Hepatocyte (in vitro differentiated cells): ENCODE data around the gene NPAS2. TPM values are rescaled to one million over a fixed set of nuclear protein-coding genes. Genes with fewer than 3 reads are reported as not detected.

Experiments used
- DNase-seq: peaks from one replicate; pipeline ENCODE4 v3.0.0-alpha.2; 2016; ENCODE audit warnings: low spot score
- H2AFZ ChIP-seq: fragments of 200-600 bp; sonication (generic); 2 replicates; pipeline ENCODE4 v1.6.0; 2016; ENCODE audit warnings: antibody characterized with exemption, mild to moderate bottlenecking
- H3K27ac ChIP-seq: fragments of 200-600 bp; sonication (generic); 2 replicates; pipeline ENCODE4 v1.5.1; 2016; ENCODE audit warnings: mild to moderate bottlenecking
- H3K27me3 ChIP-seq: fragments of 200-600 bp; sonication (generic); 2 replicates; pipeline ENCODE4 v1.6.1; 2016
- H3K36me3 ChIP-seq: fragments of 200-600 bp; sonication (generic); replicated peaks from 2 replicates; pipeline ENCODE4 v1.5.1; 2016; ENCODE audit warnings: low read depth; ENCODE audit not compliant: insufficient read depth
- H3K4me1 ChIP-seq: fragments of 200-600 bp; sonication (generic); 2 replicates; pipeline ENCODE4 v1.5.1; 2016; ENCODE audit warnings: mild to moderate bottlenecking, moderate library complexity; ENCODE audit not compliant: insufficient read depth
- H3K4me2 ChIP-seq: fragments of 200-600 bp; sonication (generic); 2 replicates; pipeline ENCODE4 v1.6.0; 2016
- H3K4me3 ChIP-seq: fragments of 200-600 bp; sonication (generic); 2 replicates; pipeline ENCODE4 v1.5.1; 2016; ENCODE audit warnings: mild to moderate bottlenecking
- H3K79me2 ChIP-seq: fragments of 200-600 bp; sonication (generic); 2 replicates; pipeline ENCODE4 v1.6.0; 2017; ENCODE audit warnings: mild to moderate bottlenecking
- H3K9me2 ChIP-seq: fragments of 200-600 bp; sonication (generic); replicated peaks from 2 replicates; pipeline ENCODE4 v1.6.0; 2017; ENCODE audit warnings: mild to moderate bottlenecking; ENCODE audit not compliant: insufficient read depth
- H3K9me3 ChIP-seq: fragments of 200-600 bp; sonication (generic); 2 replicates; pipeline ENCODE4 v1.5.1; 2016; ENCODE audit warnings: low read depth, mild to moderate bottlenecking
- H4K20me1 ChIP-seq: fragments of 200-600 bp; sonication (generic); 2 replicates; pipeline ENCODE4 v1.6.0; 2016; ENCODE audit warnings: mild to moderate bottlenecking; ENCODE audit not compliant: insufficient read depth, poor library complexity, severe bottlenecking
- EZH2 ChIP-seq: fragments of 200-600 bp; sonication (generic); IDR thresholded peaks from 2 replicates; pipeline ENCODE4 v1.6.1; 2016; ENCODE audit warnings: antibody characterized with exemption, mild to moderate bottlenecking, borderline replicate concordance
- EZH2phosphoT487 ChIP-seq: fragments of 200-600 bp; sonication (generic); IDR thresholded peaks from one replicate; pipeline ENCODE4 v1.6.1; 2018; ENCODE audit warnings: antibody characterized with exemption, mild to moderate bottlenecking, low read depth, moderate library complexity; ENCODE audit not compliant: unreplicated experiment, severe bottlenecking
- WGBS: methylation state at CpG from one replicate; pipeline ENCODE4 v1.1.6; 2016; ENCODE audit warnings: low lambda C conversion rate; ENCODE audit errors: missing lambda C conversion rate; 5-methylcytosine and 5-hydroxymethylcytosine counted together
- polyA plus RNA-seq: library from polyadenylated mRNA; unstranded; fragments of >200 nt; fragmentation: Nextera tagmentation; extraction: Ambion mirVana; gene quantifications from 2 replicates; pipeline ENCODE4 v1.2.1, GENCODE V29; 2016
- total RNA-seq: library from RNA; depleted of rRNA; stranded (reverse); fragments of >200 nt; gene quantifications from 2 replicates; pipeline ENCODE4 v1.2.3, GENCODE V29; 2014
- TF ChIP-seq, protein P1 (sequence below): fragments of 200-600 bp; sonication (generic); IDR thresholded peaks from 2 replicates; pipeline ENCODE4 v1.5.1; 2016; ENCODE audit warnings: antibody characterized with exemption, mild to moderate bottlenecking; ENCODE audit not compliant: poor library complexity

NPAS2 gene
- total and polyA plus RNA-seq, 2 experiments from 2014 or later = 7.7 to 16.8 TPM

GRCh38 chr2:100870652-100871531 lies 51.0 kb downstream of the NPAS2 start:
- H3K4me1 ChIP-seq = peaks cover 5% of the 10 kb centered on the region
- no peak for TF ChIP-seq EZH2phosphoT487
- TF ChIP-seq, protein P1, sequence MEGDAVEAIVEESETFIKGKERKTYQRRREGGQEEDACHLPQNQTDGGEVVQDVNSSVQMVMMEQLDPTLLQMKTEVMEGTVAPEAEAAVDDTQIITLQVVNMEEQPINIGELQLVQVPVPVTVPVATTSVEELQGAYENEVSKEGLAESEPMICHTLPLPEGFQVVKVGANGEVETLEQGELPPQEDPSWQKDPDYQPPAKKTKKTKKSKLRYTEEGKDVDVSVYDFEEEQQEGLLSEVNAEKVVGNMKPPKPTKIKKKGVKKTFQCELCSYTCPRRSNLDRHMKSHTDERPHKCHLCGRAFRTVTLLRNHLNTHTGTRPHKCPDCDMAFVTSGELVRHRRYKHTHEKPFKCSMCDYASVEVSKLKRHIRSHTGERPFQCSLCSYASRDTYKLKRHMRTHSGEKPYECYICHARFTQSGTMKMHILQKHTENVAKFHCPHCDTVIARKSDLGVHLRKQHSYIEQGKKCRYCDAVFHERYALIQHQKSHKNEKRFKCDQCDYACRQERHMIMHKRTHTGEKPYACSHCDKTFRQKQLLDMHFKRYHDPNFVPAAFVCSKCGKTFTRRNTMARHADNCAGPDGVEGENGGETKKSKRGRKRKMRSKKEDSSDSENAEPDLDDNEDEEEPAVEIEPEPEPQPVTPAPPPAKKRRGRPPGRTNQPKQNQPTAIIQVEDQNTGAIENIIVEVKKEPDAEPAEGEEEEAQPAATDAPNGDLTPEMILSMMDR = no peak
- no peak for TF ChIP-seq EZH2
- H2AFZ ChIP-seq = no peak overlapping the region
- no peak overlapping the region for H3K27ac ChIP-seq
- H3K4me2 ChIP-seq = no peak overlapping the region
- H4K20me1 ChIP-seq = no peaks in the 10 kb centered on the region
- H3K27me3 ChIP-seq = no peaks in the 10 kb centered on the region
- 84% methylated on average over 6 of the region's 6 CpGs for WGBS
- H3K36me3 ChIP-seq = no peaks in the 10 kb centered on the region
- H3K4me3 ChIP-seq = no peak overlapping the region
- H3K79me2 ChIP-seq = peaks cover 12% of the 10 kb centered on the region
- no peak for DNase-seq
- H3K9me3 ChIP-seq = peaks cover 4% of the 10 kb centered on the region
- H3K9me2 ChIP-seq = no peaks in the 10 kb centered on the region

DNA sequence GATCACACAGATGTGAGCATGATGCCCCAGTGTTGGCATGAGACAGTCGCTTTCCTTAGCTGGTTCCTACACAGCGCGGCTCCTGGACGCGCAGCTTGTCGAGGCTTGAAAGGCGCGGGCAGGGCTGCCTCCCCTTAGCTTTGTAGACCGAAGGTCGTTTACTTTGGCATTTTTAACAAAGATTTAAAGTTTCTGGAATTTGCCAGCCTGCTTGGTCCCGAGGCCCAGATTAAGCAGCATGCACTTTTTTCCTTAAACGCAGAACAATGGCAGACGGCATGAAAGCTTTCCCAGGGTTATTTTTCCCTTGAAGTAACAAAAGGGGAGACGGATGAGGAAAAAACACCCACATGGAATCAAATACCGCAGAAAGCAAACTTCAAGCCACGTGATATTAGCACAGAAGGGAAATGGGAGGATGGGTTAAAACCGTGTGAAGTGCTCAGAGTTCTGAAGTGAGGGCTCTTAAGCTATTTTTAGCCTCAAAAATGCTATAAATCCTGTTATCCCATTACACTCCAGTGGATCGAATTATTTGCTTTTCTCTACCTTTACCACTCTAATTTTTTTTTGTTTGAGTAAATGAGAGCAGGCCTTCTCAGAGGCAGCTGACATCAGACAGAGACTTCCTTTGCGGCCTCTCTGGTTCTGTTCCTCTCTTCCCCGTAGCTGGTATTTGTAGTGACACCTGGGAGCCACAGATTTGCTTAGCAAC lies 55.7 kb downstream of the NPAS2 start:
- Histone ChIP-seq H3K4me1 (peaks cover 18% of the 10 kb centered on the region), H2AFZ (peak overlapping the region; percentile 38), H3K27ac (peak overlapping the region; percentile 86), H3K9me2 (no peaks in the 10 kb centered on the region), H3K27me3 (no peaks in the 10 kb centered on the region), H3K4me2 (peak overlapping the region; percentile 57), H3K4me3 (no peak overlapping the region), H3K36me3 (no peaks in the 10 kb centered on the region), H3K79me2 (peaks cover 7% of the 10 kb centered on the region), H4K20me1 (no peaks in the 10 kb centered on the region), H3K9me3 (no peaks in the 10 kb centered on the region)
- WGBS = 61% methylated on average over 20 of the region's 20 CpGs
- TF ChIP-seq EZH2phosphoT487 = no peak
- no peak for TF ChIP-seq EZH2
- TF ChIP-seq, protein P1 = no peak
- DNase-seq = peak; percentile 45

- H3K9me3 ChIP-seq = no peaks in the 10 kb centered on the region
- H4K20me1 ChIP-seq = no peaks in the 10 kb centered on the region
- WGBS = 92% methylated on average over 15 of the region's 15 CpGs
- H3K4me1 ChIP-seq = peaks cover 18% of the 10 kb centered on the region
- TF ChIP-seq EZH2phosphoT487 = no peak
- no peak for TF ChIP-seq EZH2
- TF ChIP-seq, protein P1 = no peak
- no peak for DNase-seq
- H3K27ac ChIP-seq = peak overlapping the region; percentile 86
- H3K27me3 ChIP-seq = no peaks in the 10 kb centered on the region
- no peaks in the 10 kb centered on the region for H3K36me3 ChIP-seq
- H3K4me3 ChIP-seq = no peak overlapping the region
- peaks cover 7% of the 10 kb centered on the region for H3K79me2 ChIP-seq
- peak overlapping the region; percentile 57 for H3K4me2 ChIP-seq
- no peaks in the 10 kb centered on the region for H3K9me2 ChIP-seq
- peak overlapping the region; percentile 38 for H2AFZ ChIP-seq
Measured at GRCh38 chr2:100876231-100876860, 56.4 kb downstream of the NPAS2 start.
